Transverse colon (tissue), 4 donors: ENCODE data around the gene SOCS3. TPM values are rescaled to one million over a fixed set of nuclear protein-coding genes. Genes with fewer than 3 reads are reported as not detected.

Source experiments
- DNase-seq: peaks from one replicate; pipeline ENCODE4 v3.0.0-alpha.2; 2019
- H3K27ac ChIP-seq, 4 donors: fragments of 200-600 bp; sonication (generic); 2 replicates each; pipeline ENCODE4 v1.5.1; 2016 to 2018; ENCODE audit warnings: inconsistent platforms in 4 of 4
- H3K27me3 ChIP-seq: fragments of 200-600 bp; sonication (generic); 2 replicates; pipeline ENCODE4 v1.5.1; 2017; ENCODE audit warnings: inconsistent platforms
- H3K36me3 ChIP-seq, 4 donors: fragments of 200-600 bp; sonication (generic); 2 replicates each; pipeline ENCODE4 v1.5.1; 2017 to 2019; ENCODE audit warnings: inconsistent platforms in 4 of 4
- H3K4me1 ChIP-seq, 4 donors: fragments of 200-600 bp; sonication (generic); 2 replicates each; pipeline ENCODE4 v1.5.1; 2017 to 2020; ENCODE audit warnings: inconsistent platforms in 4 of 4
- H3K4me3 ChIP-seq, 4 donors: fragments of 200-600 bp; sonication (generic); 1 replicate in 1 of 4; 2 replicates in 3 of 4; pipeline versions ENCODE4 v1.5.1 to v1.6.1; 2017 to 2019; ENCODE audit warnings: inconsistent platforms in 4 of 4
- H3K9me3 ChIP-seq, 2 donors: fragments of 200-600 bp; sonication (generic); 2 replicates each; pipeline ENCODE4 v1.5.1; 2017 to 2019; ENCODE audit warnings: inconsistent platforms in 2 of 2
- CTCF ChIP-seq, 5 experiments: fragments of 200-600 bp in 3 of 5; fragments of 450-650 bp in 2 of 5; sonication (generic) in 3 of 5; IDR thresholded peaks; 1 replicate in 2 of 5; 2 replicates in 3 of 5; pipeline ENCODE4 v1.5.1; 2016 to 2017; ENCODE audit warnings: antibody characterized with exemption in 5 of 5, inconsistent platforms in 3 of 5, mild to moderate bottlenecking in 2 of 5, moderate library complexity in 1 of 5
- EP300 ChIP-seq: sonication (generic); formaldehyde crosslinking; IDR thresholded peaks from one replicate; pipeline ENCODE4 v1.6.1; 2017; ENCODE audit warnings: antibody characterized with exemption, low read depth
- POLR2A ChIP-seq: fragments of 450-650 bp; IDR thresholded peaks from one replicate; pipeline ENCODE4 v1.6.1; 2016; ENCODE audit warnings: antibody characterized with exemption, mild to moderate bottlenecking, moderate library complexity
- POLR2AphosphoS5 ChIP-seq, 3 donors: sonication (generic); formaldehyde crosslinking; IDR thresholded peaks; one replicate each; pipeline ENCODE4 v1.6.1; 2016; ENCODE audit warnings: antibody characterized with exemption in 3 of 3
- WGBS, 2 donors: methylation state at CpG; one replicate each; pipeline ENCODE4 v1.1.5; 2018; ENCODE audit warnings: low coverage in 1 of 2; 5-methylcytosine and 5-hydroxymethylcytosine counted together
- in situ Hi-C, 4 donors: fragments of 200-750 bp; cut with MboI; loops; one replicate each; pipeline versions ENCODE4 v1.15.0 to v1.15.1; 2017; ENCODE audit warnings: low sequenced_read_pairs in 3 of 4, low pct_ligation_motif_present in 1 of 4, low pct_unique_long_range_greater_than_20kb in 1 of 4
- intact Hi-C: fragments of 100-400 bp; cut with DNase I; formaldehyde crosslinking; loops from one replicate; pipeline ENCODE4 v1.15.1; 2023; ENCODE audit warnings: low total_unique reads
- total RNA-seq, 4 donors: library from RNA; depleted of rRNA; stranded (reverse); fragments of >200 nt; gene quantifications; one replicate each; pipeline ENCODE4 v1.1.0, GENCODE V29; 2016

The SOCS3 gene
- total RNA-seq, 4 donors from 2014 or later: 22.3 to 230 (median 37.6) TPM

GRCh38 chr17:78397681-78398101 is 37.8 kb upstream of the SOCS3 start:
- H3K27me3 ChIP-seq: no peaks in the 10 kb centered on the region
- H3K36me3 ChIP-seq: peaks cover 0 to 39% (median 14%) of the 10 kb centered on the region in 4 donors
- in situ Hi-C loops (no loop called here), intact Hi-C loops (no loop called here)
- WGBS, 2 donors: 63% methylated on average over 13 of the region's 13 CpGs; no CpG with 5 or more reads in 1 of the 2 donors
- no peak overlapping the region for H3K4me3 ChIP-seq
- TF ChIP-seq CTCF (IDR thresholded peaks at IDR 0.05) (no peak), EP300 (no peak), POLR2A (no peak)
- peak overlapping the region in 1 of 4 donors; percentile 7 for H3K27ac ChIP-seq
- peaks cover 0 to 5% (median 0%) of the 10 kb centered on the region in 4 donors for H3K4me1 ChIP-seq
- H3K9me3 ChIP-seq: no peaks in the 10 kb centered on the region
- no peak for DNase-seq

- Histone ChIP-seq H3K27ac (no peak overlapping the region), H3K4me3 (no peak overlapping the region), H3K9me3 (no peaks in the 10 kb centered on the region), H3K36me3 (peaks cover 0 to 36% (median 13%) of the 10 kb centered on the region in 4 donors), H3K4me1 (peaks cover 0 to 7% (median 1%) of the 10 kb centered on the region in 4 donors), H3K27me3 (no peaks in the 10 kb centered on the region)
- WGBS, 2 donors: 58 to 80% methylated on average over 3 to 14 of the region's 14 CpGs
- DNase-seq: no peak
- TF ChIP-seq POLR2A: no peak
- no peak for TF ChIP-seq POLR2AphosphoS5 (IDR thresholded peaks at IDR 0.05)
- TF ChIP-seq EP300: no peak
- TF ChIP-seq CTCF (IDR thresholded peaks at IDR 0.05): no peak
- intact Hi-C loops (no loop called here), in situ Hi-C loops (no loop called here)
Observed at GRCh38 chr17:78396441-78397337, 36.8 kb upstream of the SOCS3 start.

GRCh38 chr17:78395155-78395554 is 35.3 kb upstream of the SOCS3 start:
- no peak for TF ChIP-seq CTCF (IDR thresholded peaks at IDR 0.05)
- TF ChIP-seq EP300: no peak
- no peak for TF ChIP-seq POLR2A
- no peak for TF ChIP-seq POLR2AphosphoS5 (IDR thresholded peaks at IDR 0.05)
- H3K36me3 ChIP-seq: peaks cover 0 to 23% (median 10%) of the 10 kb centered on the region in 4 donors
- intact Hi-C loops: no loop called here

GRCh38 chr17:78394209-78394608 is 34.3 kb upstream of the SOCS3 start:
- Histone ChIP-seq H3K9me3 (no peaks in the 10 kb centered on the region), H3K36me3 (peaks cover 0 to 14% (median 5%) of the 10 kb centered on the region in 4 donors), H3K4me1 (peaks cover 0 to 14% (median 7%) of the 10 kb centered on the region in 4 donors), H3K27me3 (no peaks in the 10 kb centered on the region), H3K4me3 (no peak overlapping the region), H3K27ac (no peak overlapping the region)
- in situ Hi-C loops: no loop called here
- no peak for DNase-seq
- 56 to 77% methylated on average over 7 of the region's 7 CpGs for WGBS, 2 donors
- intact Hi-C loops: no loop called here
- TF ChIP-seq CTCF (IDR thresholded peaks at IDR 0.05): no peak
- TF ChIP-seq POLR2AphosphoS5 (IDR thresholded peaks at IDR 0.05): no peak
- no peak for TF ChIP-seq POLR2A
- TF ChIP-seq EP300: no peak

More at GRCh38 chr17:78395155-78395554, 35.3 kb upstream of the SOCS3 start:
- Histone ChIP-seq H3K4me3 (no peak overlapping the region), H3K4me1 (peaks cover 0 to 14% (median 4%) of the 10 kb centered on the region in 4 donors), H3K27me3 (no peaks in the 10 kb centered on the region), H3K9me3 (no peaks in the 10 kb centered on the region), H3K27ac (no peak overlapping the region)
- 79 to 86% methylated on average over 2 of the region's 2 CpGs for WGBS, 2 donors
- no peak for DNase-seq
- in situ Hi-C loops: no loop called here
